Keratinocyte (primary cell): Measurements from ENCODE around the gene MTNR1B.

Source experiments
- EZH2 ChIP-seq: IDR thresholded peaks from one replicate; pipeline ENCODE4 v1.6.1; 2012; ENCODE audit warnings: inconsistent platforms, mild to moderate bottlenecking, low read length, moderate library complexity
- TF ChIP-seq, protein P1 (sequence below), 3 experiments: IDR thresholded peaks in 1 of 3; conservative IDR thresholded peaks in 1 of 3; optimal IDR thresholded peaks in 1 of 3; 2 replicates in 2 of 3; 3 replicates in 1 of 3; pipeline versions ENCODE3 to v1.5.1; 2011; ENCODE audit warnings: low read length in 3 of 3, mild to moderate bottlenecking in 3 of 3, moderate library complexity in 2 of 3, control low read depth in 1 of 3, inconsistent platforms in 1 of 3; ENCODE audit not compliant: insufficient read depth in 2 of 3; ENCODE audit errors: extremely low read depth in 1 of 3

DNA sequence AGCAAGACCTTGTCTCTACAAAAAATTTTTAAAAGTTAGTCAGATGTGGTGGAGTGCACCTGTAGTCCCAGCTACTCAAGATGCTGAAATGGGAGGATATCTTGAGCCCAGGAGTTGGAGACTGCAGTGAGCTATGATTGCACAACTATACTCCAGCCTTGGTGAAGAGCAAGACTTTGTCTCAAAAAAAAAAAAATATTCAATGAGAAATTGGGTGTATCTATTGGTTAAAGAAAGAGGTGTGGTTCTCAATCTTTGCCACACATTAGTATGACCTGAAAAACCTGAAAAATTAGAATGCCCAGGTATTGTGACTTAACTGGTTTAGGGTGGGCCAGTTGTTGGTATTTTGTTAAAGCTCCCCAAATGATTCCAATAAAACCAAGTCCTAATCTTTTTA, 32.4 kb downstream of the MTNR1B start:
- TF ChIP-seq, protein P1, sequence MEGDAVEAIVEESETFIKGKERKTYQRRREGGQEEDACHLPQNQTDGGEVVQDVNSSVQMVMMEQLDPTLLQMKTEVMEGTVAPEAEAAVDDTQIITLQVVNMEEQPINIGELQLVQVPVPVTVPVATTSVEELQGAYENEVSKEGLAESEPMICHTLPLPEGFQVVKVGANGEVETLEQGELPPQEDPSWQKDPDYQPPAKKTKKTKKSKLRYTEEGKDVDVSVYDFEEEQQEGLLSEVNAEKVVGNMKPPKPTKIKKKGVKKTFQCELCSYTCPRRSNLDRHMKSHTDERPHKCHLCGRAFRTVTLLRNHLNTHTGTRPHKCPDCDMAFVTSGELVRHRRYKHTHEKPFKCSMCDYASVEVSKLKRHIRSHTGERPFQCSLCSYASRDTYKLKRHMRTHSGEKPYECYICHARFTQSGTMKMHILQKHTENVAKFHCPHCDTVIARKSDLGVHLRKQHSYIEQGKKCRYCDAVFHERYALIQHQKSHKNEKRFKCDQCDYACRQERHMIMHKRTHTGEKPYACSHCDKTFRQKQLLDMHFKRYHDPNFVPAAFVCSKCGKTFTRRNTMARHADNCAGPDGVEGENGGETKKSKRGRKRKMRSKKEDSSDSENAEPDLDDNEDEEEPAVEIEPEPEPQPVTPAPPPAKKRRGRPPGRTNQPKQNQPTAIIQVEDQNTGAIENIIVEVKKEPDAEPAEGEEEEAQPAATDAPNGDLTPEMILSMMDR (optimal IDR thresholded peaks at IDR 0.05 in 1 of 3, IDR thresholded peaks at IDR 0.05 in 1 of 3, conservative IDR thresholded peaks at IDR 0.05 in 1 of 3; ENCODE audit: extremely low read depth in 1 of 3, insufficient read depth in 2 of 3, low read length in 3 of 3) = no peak
- no peak for TF ChIP-seq EZH2
